Measurements from ENCODE around the gene C19orf33.

Gene C19orf33

GRCh38 chr19:38310986-38311385 is 6.9 kb downstream of the C19orf33 start:
- no peaks in the 10 kb centered on the region for H3K9me3 ChIP-seq (ENCODE audit: control insufficient read depth in 2 of 2, low read length in 2 of 2)
- H3K36me3 ChIP-seq (ENCODE audit: control insufficient read depth in 2 of 2, insufficient read depth in 2 of 2, low read length in 2 of 2), result peaks cover 5 to 16% of the 10 kb centered on the region in 2 donors
- H3K27ac ChIP-seq (ENCODE audit: low read length), result no peak overlapping the region
- no peak overlapping the region for H3K4me3 ChIP-seq (ENCODE audit: low read length in 2 of 2)
- no peaks in the 10 kb centered on the region for H3K27me3 ChIP-seq (ENCODE audit: control insufficient read depth in 1 of 2, insufficient read depth in 2 of 2, low read length in 2 of 2)
- H3K9ac ChIP-seq (ENCODE audit: low read length in 2 of 2), result no peak overlapping the region
- H3K4me1 ChIP-seq (ENCODE audit: control insufficient read depth, insufficient read depth, low read length), result peaks cover 5% of the 10 kb centered on the region

GRCh38 chr19:38315657-38316476 is 11.8 kb downstream of the C19orf33 start, which contains the start of gene YIF1B:
Gene YIF1B (minus strand): TSS chr19:38315947. CDS start chr19:38315917, 30 bp downstream.
- Histone ChIP-seq H3K36me3 (ENCODE audit: control insufficient read depth in 2 of 2, insufficient read depth in 2 of 2, low read length in 2 of 2) (no peaks in the 10 kb centered on the region), H3K4me3 (ENCODE audit: low read length in 2 of 2) (peak within 1 kb of the TSS; percentile 83 to 88), H3K27me3 (ENCODE audit: control insufficient read depth in 1 of 2, insufficient read depth in 2 of 2, low read length in 2 of 2) (no peaks in the 10 kb centered on the region), H3K9ac (ENCODE audit: low read length in 2 of 2) (peak within 1 kb of the TSS; percentile 79 to 81), H3K4me1 (ENCODE audit: control insufficient read depth, insufficient read depth, low read length) (peaks cover 36% of the 10 kb centered on the region), H3K9me3 (ENCODE audit: control insufficient read depth in 2 of 2, low read length in 2 of 2) (no peaks in the 10 kb centered on the region), H3K27ac (ENCODE audit: low read length) (peak within 1 kb of the TSS; percentile 76)

GRCh38 chr19:38316477-38317067 is 12.5 kb downstream of the C19orf33 start:
- H3K4me3 ChIP-seq (ENCODE audit: low read length in 2 of 2), result peak overlapping the region; percentile 71 to 72
- H3K27ac ChIP-seq (ENCODE audit: low read length), result peak overlapping the region; percentile 76
- H3K4me1 ChIP-seq (ENCODE audit: control insufficient read depth, insufficient read depth, low read length), result peaks cover 43% of the 10 kb centered on the region
- H3K27me3 ChIP-seq (ENCODE audit: control insufficient read depth in 1 of 2, insufficient read depth in 2 of 2, low read length in 2 of 2), result no peaks in the 10 kb centered on the region
- H3K36me3 ChIP-seq (ENCODE audit: control insufficient read depth in 2 of 2, insufficient read depth in 2 of 2, low read length in 2 of 2), result no peaks in the 10 kb centered on the region
- H3K9me3 ChIP-seq (ENCODE audit: control insufficient read depth in 2 of 2, low read length in 2 of 2), result no peaks in the 10 kb centered on the region
- H3K9ac ChIP-seq (ENCODE audit: low read length in 2 of 2), result peak overlapping the region; percentile 60 to 68

GRCh38 chr19:38317104-38317612 is 13.1 kb downstream of the C19orf33 start:
- Histone ChIP-seq H3K27me3 (ENCODE audit: control insufficient read depth in 1 of 2, insufficient read depth in 2 of 2, low read length in 2 of 2) (no peaks in the 10 kb centered on the region), H3K9me3 (ENCODE audit: control insufficient read depth in 2 of 2, low read length in 2 of 2) (no peaks in the 10 kb centered on the region), H3K4me3 (ENCODE audit: low read length in 2 of 2) (no peak overlapping the region), H3K36me3 (ENCODE audit: control insufficient read depth in 2 of 2, insufficient read depth in 2 of 2, low read length in 2 of 2) (no peaks in the 10 kb centered on the region), H3K27ac (ENCODE audit: low read length) (peak overlapping the region; percentile 76), H3K9ac (ENCODE audit: low read length in 2 of 2) (no peak overlapping the region), H3K4me1 (ENCODE audit: control insufficient read depth, insufficient read depth, low read length) (peaks cover 48% of the 10 kb centered on the region)

GRCh38 chr19:38318660-38319059 is 14.6 kb downstream of the C19orf33 start:
- peak overlapping the region; percentile 90 for H3K27ac ChIP-seq (ENCODE audit: low read length)
- peak overlapping the region; percentile 61 to 81 for H3K4me3 ChIP-seq (ENCODE audit: low read length in 2 of 2)
- H3K36me3 ChIP-seq (ENCODE audit: control insufficient read depth in 2 of 2, insufficient read depth in 2 of 2, low read length in 2 of 2), result no peaks in the 10 kb centered on the region
- no peaks in the 10 kb centered on the region for H3K27me3 ChIP-seq (ENCODE audit: control insufficient read depth in 1 of 2, insufficient read depth in 2 of 2, low read length in 2 of 2)
- H3K9ac ChIP-seq (ENCODE audit: low read length in 2 of 2), result peak overlapping the region in 1 of 2 donors; percentile 67
- no peaks in the 10 kb centered on the region for H3K9me3 ChIP-seq (ENCODE audit: control insufficient read depth in 2 of 2, low read length in 2 of 2)
- H3K4me1 ChIP-seq (ENCODE audit: control insufficient read depth, insufficient read depth, low read length), result peaks cover 55% of the 10 kb centered on the region

- Histone ChIP-seq H3K9ac (ENCODE audit: low read length in 2 of 2) (peak within 1 kb of the TSS; percentile 67 to 74), H3K4me3 (ENCODE audit: low read length in 2 of 2) (peak within 1 kb of the TSS; percentile 61 to 81), H3K4me1 (ENCODE audit: control insufficient read depth, insufficient read depth, low read length) (peaks cover 55% of the 10 kb centered on the region), H3K27me3 (ENCODE audit: control insufficient read depth in 1 of 2, insufficient read depth in 2 of 2, low read length in 2 of 2) (no peaks in the 10 kb centered on the region), H3K9me3 (ENCODE audit: control insufficient read depth in 2 of 2, low read length in 2 of 2) (no peaks in the 10 kb centered on the region), H3K27ac (ENCODE audit: low read length) (peak within 1 kb of the TSS; percentile 90), H3K36me3 (ENCODE audit: control insufficient read depth in 2 of 2, insufficient read depth in 2 of 2, low read length in 2 of 2) (peaks cover 0 to 4% of the 10 kb centered on the region in 2 donors)
These were observed 15.6 kb downstream of the C19orf33 start, which contains the start of gene KCNK6 for GRCh38 chr19:38319421-38320258. Gene KCNK6 (plus strand): TSS chr19:38319845. CDS start chr19:38319951, 106 bp downstream.

- Histone ChIP-seq H3K4me1 (ENCODE audit: control insufficient read depth, insufficient read depth, low read length) (peaks cover 50% of the 10 kb centered on the region), H3K4me3 (ENCODE audit: low read length in 2 of 2) (peak overlapping the region; percentile 61 to 81), H3K9me3 (ENCODE audit: control insufficient read depth in 2 of 2, low read length in 2 of 2) (no peaks in the 10 kb centered on the region), H3K9ac (ENCODE audit: low read length in 2 of 2) (peak overlapping the region in 1 of 2 donors; percentile 67), H3K27me3 (ENCODE audit: control insufficient read depth in 1 of 2, insufficient read depth in 2 of 2, low read length in 2 of 2) (no peaks in the 10 kb centered on the region), H3K36me3 (ENCODE audit: control insufficient read depth in 2 of 2, insufficient read depth in 2 of 2, low read length in 2 of 2) (peaks cover 0 to 8% of the 10 kb centered on the region in 2 donors), H3K27ac (ENCODE audit: low read length) (peak overlapping the region; percentile 90)
These were observed 16.9 kb downstream of the C19orf33 start for GRCh38 chr19:38320969-38321339.

GRCh38 chr19:38321646-38322196 is 17.7 kb downstream of the C19orf33 start:
- H3K27me3 ChIP-seq (ENCODE audit: control insufficient read depth in 1 of 2, insufficient read depth in 2 of 2, low read length in 2 of 2), result no peaks in the 10 kb centered on the region
- H3K36me3 ChIP-seq (ENCODE audit: control insufficient read depth in 2 of 2, insufficient read depth in 2 of 2, low read length in 2 of 2), result peaks cover 0 to 10% of the 10 kb centered on the region in 2 donors
- no peaks in the 10 kb centered on the region for H3K9me3 ChIP-seq (ENCODE audit: control insufficient read depth in 2 of 2, low read length in 2 of 2)
- peaks cover 44% of the 10 kb centered on the region for H3K4me1 ChIP-seq (ENCODE audit: control insufficient read depth, insufficient read depth, low read length)
- peak overlapping the region in 1 of 2 donors; percentile 67 for H3K9ac ChIP-seq (ENCODE audit: low read length in 2 of 2)
- peak overlapping the region; percentile 90 for H3K27ac ChIP-seq (ENCODE audit: low read length)
- peak overlapping the region in 1 of 2 donors; percentile 81 for H3K4me3 ChIP-seq (ENCODE audit: low read length in 2 of 2)

- H3K36me3 ChIP-seq (ENCODE audit: control insufficient read depth in 2 of 2, insufficient read depth in 2 of 2, low read length in 2 of 2), result peaks cover 10 to 26% of the 10 kb centered on the region in 2 donors
- peaks cover 43% of the 10 kb centered on the region for H3K4me1 ChIP-seq (ENCODE audit: control insufficient read depth, insufficient read depth, low read length)
- H3K9ac ChIP-seq (ENCODE audit: low read length in 2 of 2), result no peak overlapping the region
- H3K9me3 ChIP-seq (ENCODE audit: control insufficient read depth in 2 of 2, low read length in 2 of 2), result no peaks in the 10 kb centered on the region
- no peak overlapping the region for H3K27ac ChIP-seq (ENCODE audit: low read length)
- H3K27me3 ChIP-seq (ENCODE audit: control insufficient read depth in 1 of 2, insufficient read depth in 2 of 2, low read length in 2 of 2), result no peaks in the 10 kb centered on the region
- H3K4me3 ChIP-seq (ENCODE audit: low read length in 2 of 2), result no peak overlapping the region
These were observed 19.2 kb downstream of the C19orf33 start for GRCh38 chr19:38323291-38323690.

- Histone ChIP-seq H3K9ac (ENCODE audit: low read length in 2 of 2) (no peak overlapping the region), H3K4me3 (ENCODE audit: low read length in 2 of 2) (no peak overlapping the region), H3K36me3 (ENCODE audit: control insufficient read depth in 2 of 2, insufficient read depth in 2 of 2, low read length in 2 of 2) (peaks cover 10 to 29% of the 10 kb centered on the region in 2 donors), H3K27me3 (ENCODE audit: control insufficient read depth in 1 of 2, insufficient read depth in 2 of 2, low read length in 2 of 2) (no peaks in the 10 kb centered on the region), H3K4me1 (ENCODE audit: control insufficient read depth, insufficient read depth, low read length) (peaks cover 32% of the 10 kb centered on the region), H3K27ac (ENCODE audit: low read length) (no peak overlapping the region), H3K9me3 (ENCODE audit: control insufficient read depth in 2 of 2, low read length in 2 of 2) (no peaks in the 10 kb centered on the region)
These were observed 20.4 kb downstream of the C19orf33 start for GRCh38 chr19:38324431-38324830.
